GM12874 (cell line): ENCODE results near the gene KRTAP4-1.

Experiments
- TF ChIP-seq, protein P1 (sequence below): IDR thresholded peaks from 2 replicates; pipeline ENCODE4 v1.5.1; 2011; ENCODE audit warnings: low read depth, mild to moderate bottlenecking, control low read depth, low read length, moderate library complexity; ENCODE audit not compliant: insufficient read depth

The KRTAP4-1 gene

DNA sequence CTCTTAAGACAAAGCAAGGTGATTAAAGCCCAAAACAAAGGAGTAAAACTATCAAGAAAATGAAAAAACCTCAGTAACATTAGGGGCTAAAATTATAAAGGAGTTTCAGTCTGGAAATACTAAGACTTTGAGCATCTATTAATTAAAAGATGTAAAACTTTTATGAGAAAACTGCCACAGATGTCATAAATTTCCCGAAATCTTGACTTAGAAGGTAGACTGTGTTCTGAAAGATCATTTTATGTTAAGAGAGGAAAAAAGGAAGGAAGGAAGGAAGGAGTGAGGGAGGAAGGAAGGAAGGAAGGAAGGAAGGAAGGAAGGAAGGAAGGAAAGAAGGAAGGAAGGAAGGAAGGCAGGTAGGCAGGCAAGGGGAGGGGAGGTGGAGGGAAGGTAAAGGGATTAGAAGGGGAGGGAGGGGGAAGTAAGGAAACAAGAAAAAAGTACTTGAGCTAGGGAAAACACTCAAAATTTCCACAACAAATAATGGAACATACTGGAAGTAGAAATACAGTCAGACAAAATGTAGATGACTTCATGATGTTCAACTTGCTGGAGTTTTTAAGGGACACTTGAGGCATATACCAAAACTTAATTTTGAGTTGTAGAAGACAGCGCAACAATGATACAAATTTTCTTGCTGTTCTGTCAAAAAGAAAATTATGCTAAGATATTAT is 37.0 kb downstream of the KRTAP4-1 start:
- TF ChIP-seq, protein P1, sequence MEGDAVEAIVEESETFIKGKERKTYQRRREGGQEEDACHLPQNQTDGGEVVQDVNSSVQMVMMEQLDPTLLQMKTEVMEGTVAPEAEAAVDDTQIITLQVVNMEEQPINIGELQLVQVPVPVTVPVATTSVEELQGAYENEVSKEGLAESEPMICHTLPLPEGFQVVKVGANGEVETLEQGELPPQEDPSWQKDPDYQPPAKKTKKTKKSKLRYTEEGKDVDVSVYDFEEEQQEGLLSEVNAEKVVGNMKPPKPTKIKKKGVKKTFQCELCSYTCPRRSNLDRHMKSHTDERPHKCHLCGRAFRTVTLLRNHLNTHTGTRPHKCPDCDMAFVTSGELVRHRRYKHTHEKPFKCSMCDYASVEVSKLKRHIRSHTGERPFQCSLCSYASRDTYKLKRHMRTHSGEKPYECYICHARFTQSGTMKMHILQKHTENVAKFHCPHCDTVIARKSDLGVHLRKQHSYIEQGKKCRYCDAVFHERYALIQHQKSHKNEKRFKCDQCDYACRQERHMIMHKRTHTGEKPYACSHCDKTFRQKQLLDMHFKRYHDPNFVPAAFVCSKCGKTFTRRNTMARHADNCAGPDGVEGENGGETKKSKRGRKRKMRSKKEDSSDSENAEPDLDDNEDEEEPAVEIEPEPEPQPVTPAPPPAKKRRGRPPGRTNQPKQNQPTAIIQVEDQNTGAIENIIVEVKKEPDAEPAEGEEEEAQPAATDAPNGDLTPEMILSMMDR, result no peak

DNA sequence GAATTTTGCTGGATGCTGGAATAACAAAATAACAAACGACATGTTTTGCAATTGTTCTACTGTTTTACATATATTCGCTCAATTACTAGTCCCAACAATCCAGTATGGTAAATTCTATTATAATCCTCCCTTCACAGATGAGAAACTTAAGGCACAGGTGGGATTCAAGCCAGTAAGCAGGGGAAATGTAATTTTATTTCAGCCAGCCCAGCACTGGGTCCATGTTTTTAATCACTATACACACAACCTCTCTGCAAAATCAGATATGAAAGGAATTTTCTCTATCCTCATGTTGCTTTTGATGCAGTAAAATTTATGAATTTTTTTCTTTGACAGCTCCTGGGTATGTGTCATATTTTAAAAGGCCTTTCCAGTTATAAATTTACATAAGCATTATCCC is 39.5 kb downstream of the KRTAP4-1 start:
- TF ChIP-seq, protein P1, result no peak

DNA sequence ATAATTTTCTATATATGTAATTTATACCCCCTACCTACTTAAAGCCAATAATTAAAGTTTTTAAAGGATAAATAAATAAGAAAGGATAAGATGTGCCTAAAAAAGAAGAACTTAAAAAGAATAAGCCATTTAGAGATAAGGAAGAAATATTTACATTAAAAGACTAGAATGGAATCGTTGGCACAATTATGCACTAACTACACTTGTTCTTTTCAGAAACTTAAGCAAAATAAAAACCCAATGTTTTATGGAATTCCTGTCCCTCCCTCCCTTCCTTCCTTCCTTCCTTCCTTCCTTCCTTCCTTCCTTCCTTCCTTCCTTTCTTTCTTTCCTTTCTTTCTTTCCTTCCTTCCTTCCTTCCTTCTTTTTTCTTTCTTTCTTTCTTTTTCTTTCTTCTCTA is 39.9 kb downstream of the KRTAP4-1 start:
- TF ChIP-seq, protein P1, result no peak

DNA sequence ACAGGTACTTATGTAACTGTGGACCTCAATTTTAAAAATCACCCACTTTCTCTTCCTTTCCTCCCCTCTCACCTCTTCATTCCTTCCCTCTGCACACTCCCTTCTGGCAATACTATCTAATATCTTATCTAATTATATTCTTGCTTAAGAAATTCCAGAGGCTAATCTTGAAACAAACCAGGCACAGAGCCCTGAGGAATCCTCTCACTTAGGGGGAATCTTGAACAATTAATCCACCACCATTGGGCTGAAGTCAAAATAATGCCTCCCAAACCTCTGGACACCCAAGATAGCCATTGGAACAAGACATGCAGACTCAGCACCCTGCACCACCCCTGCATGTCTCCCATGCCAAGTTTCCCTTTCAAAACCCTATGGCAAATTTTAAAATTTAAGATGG is 43.4 kb downstream of the KRTAP4-1 start:
- TF ChIP-seq, protein P1, result no peak

DNA sequence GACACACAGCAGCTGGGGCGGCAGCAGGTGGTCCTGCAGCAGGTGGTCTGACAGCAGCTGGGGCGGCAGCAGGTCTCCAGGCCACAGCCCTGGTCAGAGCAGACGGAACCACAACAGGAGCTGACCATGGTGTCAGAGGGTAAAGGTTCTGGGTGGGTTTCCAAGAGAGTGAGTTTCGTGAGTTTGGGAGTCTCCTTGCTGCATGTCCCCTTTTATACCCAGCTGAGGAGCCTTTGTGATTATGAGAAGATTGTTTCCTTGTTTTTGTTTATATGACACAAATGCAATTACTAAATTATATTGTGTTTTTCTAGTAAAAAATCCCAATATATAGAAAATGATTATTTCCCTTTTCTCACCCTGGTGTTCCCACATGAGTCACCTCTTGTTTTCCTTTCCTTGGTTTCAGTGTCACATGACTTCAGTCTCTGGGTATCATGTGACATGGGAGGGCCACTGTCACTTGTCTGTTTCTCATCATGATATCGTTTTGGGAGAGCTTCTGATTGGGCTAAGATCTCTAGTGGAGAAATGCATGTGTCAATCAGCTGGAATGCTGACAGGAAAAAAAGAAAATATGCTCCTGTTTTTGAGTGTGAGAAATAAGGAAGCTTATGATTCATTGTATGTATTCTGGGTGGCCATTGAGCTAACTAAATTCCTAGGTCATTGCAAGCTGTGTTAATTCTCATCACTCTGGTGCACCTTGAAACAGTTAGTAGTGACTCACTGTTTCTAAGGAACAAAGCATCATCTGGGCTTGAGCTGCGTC is 44.2 kb downstream of the KRTAP4-1 start, which contains the start of gene KRTAP4-6:
Gene KRTAP4-6, minus strand, starts transcription at position 185 of the 772 bp plus-strand sequence. Its CDS starts 57 bp downstream, at position 128.
- TF ChIP-seq, protein P1, result no peak
